ENCODE data around the gene RSPH9. TPM values are rescaled to one million over a fixed set of nuclear protein-coding genes. Genes with fewer than 3 reads are reported as not detected.

RSPH9 gene
- total RNA-seq, 6 experiments from 2014 or later = not detected

GRCh38 chr6:43680308-43681200 lies 35.7 kb downstream of the RSPH9 start:
- H3K4me1 ChIP-seq = no peaks in the 10 kb centered on the region
- TF ChIP-seq CTCF (IDR thresholded peaks at IDR 0.05) (no peak), POLR2A (IDR thresholded peaks at IDR 0.05) (no peak)
- no peak for DNase-seq
- no peak for ATAC-seq
- H3K4me3 ChIP-seq = no peak overlapping the region
- intact Hi-C loops (cut with DNase I) = no loop called here
- no peaks in the 10 kb centered on the region for H3K9me3 ChIP-seq
- H3K27ac ChIP-seq = no peak overlapping the region
- peaks cover 0 to 36% (median 18%) of the 10 kb centered on the region in 4 donors for H3K36me3 ChIP-seq
- no peaks in the 10 kb centered on the region for H3K27me3 ChIP-seq
- WGBS (ENCODE audit: insufficient coverage, low coverage, low lambda C conversion rate, missing lambda C conversion rate) = 85% methylated on average over 5 of the region's 11 CpGs

GRCh38 chr6:43681303-43681702 lies 36.5 kb downstream of the RSPH9 start:
- Histone ChIP-seq H3K4me1 (peaks cover 0 to 2% (median 0%) of the 10 kb centered on the region in 4 donors), H3K4me3 (no peak overlapping the region), H3K36me3 (peaks cover 0 to 34% (median 17%) of the 10 kb centered on the region in 4 donors), H3K27me3 (no peaks in the 10 kb centered on the region), H3K27ac (no peak overlapping the region), H3K9me3 (no peaks in the 10 kb centered on the region)
- intact Hi-C loops (cut with DNase I) = no loop called here
- no peak for ATAC-seq
- no peak for TF ChIP-seq CTCF (IDR thresholded peaks at IDR 0.05)
- TF ChIP-seq POLR2A (IDR thresholded peaks at IDR 0.05) = no peak
- no peak for DNase-seq
- 88% methylated on average over 4 of the region's 5 CpGs for WGBS (ENCODE audit: insufficient coverage, low coverage, low lambda C conversion rate, missing lambda C conversion rate)

- DNase-seq (no peak), ATAC-seq (no peak)
- TF ChIP-seq POLR2A (IDR thresholded peaks at IDR 0.05) (no peak), CTCF (IDR thresholded peaks at IDR 0.05) (no peak)
- peaks cover 0 to 9% (median 0%) of the 10 kb centered on the region in 4 donors for H3K4me1 ChIP-seq
- intact Hi-C loops (cut with DNase I) = no loop called here
- H3K27me3 ChIP-seq = no peaks in the 10 kb centered on the region
- H3K4me3 ChIP-seq = no peak overlapping the region
- H3K9me3 ChIP-seq = no peaks in the 10 kb centered on the region
- peaks cover 0 to 18% (median 6%) of the 10 kb centered on the region in 4 donors for H3K36me3 ChIP-seq
- H3K27ac ChIP-seq = no peak overlapping the region
- WGBS (ENCODE audit: insufficient coverage, low coverage, low lambda C conversion rate, missing lambda C conversion rate) = 76% methylated on average over 7 of the region's 8 CpGs
Observed at GRCh38 chr6:43682724-43683429, 38.0 kb downstream of the RSPH9 start.

GRCh38 chr6:43683708-43684455 lies 39.0 kb downstream of the RSPH9 start:
- 100% methylated on average over 1 of the region's 1 CpG for WGBS (ENCODE audit: insufficient coverage, low coverage, low lambda C conversion rate, missing lambda C conversion rate)
- Histone ChIP-seq H3K4me3 (no peak overlapping the region), H3K27ac (no peak overlapping the region), H3K36me3 (peaks cover 0 to 9% (median 3%) of the 10 kb centered on the region in 4 donors), H3K27me3 (no peaks in the 10 kb centered on the region), H3K4me1 (peaks cover 0 to 9% (median 1%) of the 10 kb centered on the region in 4 donors), H3K9me3 (no peaks in the 10 kb centered on the region)
- peak in 1 of 4 donors; percentile 20 for ATAC-seq
- TF ChIP-seq POLR2A (IDR thresholded peaks at IDR 0.05) = no peak
- TF ChIP-seq CTCF (IDR thresholded peaks at IDR 0.05) = no peak
- intact Hi-C loops (cut with DNase I) = no loop called here
- DNase-seq = no peak
